ENCODE measurements around the gene MCUB. TPM values are rescaled to one million over a fixed set of nuclear protein-coding genes. Genes with fewer than 3 reads are reported as not detected.

The MCUB gene
- total and polyA plus RNA-seq, 9 of the 15 experiments (the other 6 are each of a cell fraction or from before 2014, with no cell fraction given), result 1.4 to 21.5 (median 5.4) TPM

DNA sequence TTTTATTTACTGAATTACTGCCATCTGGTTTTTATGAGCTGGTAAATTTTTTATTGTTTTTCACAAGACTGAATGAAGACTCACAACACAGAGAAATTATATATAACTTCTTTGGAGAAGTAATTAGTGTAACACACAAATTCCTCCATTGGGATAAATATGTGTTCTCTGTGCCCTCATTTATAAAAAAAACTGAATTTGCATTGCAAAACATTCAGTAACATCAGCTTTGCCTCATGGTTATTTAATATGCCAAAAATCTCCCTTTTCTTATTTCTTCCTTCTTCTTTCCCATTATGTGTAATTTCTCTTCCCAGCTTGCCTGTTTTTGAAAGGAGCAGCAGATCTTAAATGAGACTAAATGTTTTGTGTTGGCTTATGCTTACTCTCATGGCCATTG, 124.7 kb downstream of the MCUB start:
- no peak for FAIRE-seq
- H3K9me3 ChIP-seq (replicated peaks; ENCODE audit: control insufficient read depth, insufficient read depth, low read depth, low read length), result no peaks in the 10 kb centered on the region
- in situ Hi-C loops (cut with MboI), result no loop called here
- DNase-seq (ENCODE audit: extremely low read depth in 1 of 4, low spot score in 3 of 4), result no peak
- H3K79me2 ChIP-seq (ENCODE audit: control insufficient read depth, insufficient read depth, low read length), result no peaks in the 10 kb centered on the region
- CTCF ChIA-PET (ENCODE audit: low intra/inter-chr PET ratio), result no interaction called here
- no peak overlapping the region for H3K4me3 ChIP-seq
- no peaks in the 10 kb centered on the region for H3K27me3 ChIP-seq (ENCODE audit: control insufficient read depth in 2 of 2, insufficient read depth in 2 of 2, low read length in 2 of 2)
- intact Hi-C loops (cut with micrococcal nuclease), result no loop called here
- POLR2A ChIA-PET, result no interaction called here
- H2AFZ ChIP-seq (ENCODE audit: low read depth, low read length), result no peak overlapping the region
- H3K9ac ChIP-seq (ENCODE audit: insufficient read depth in 1 of 2, low read depth in 2 of 2, low read length in 2 of 2), result no peak overlapping the region
- no peaks in the 10 kb centered on the region for H4K20me1 ChIP-seq (replicated peaks; ENCODE audit: control insufficient read depth, insufficient read depth, low read length)
- no peaks in the 10 kb centered on the region for H3K9me1 ChIP-seq (ENCODE audit: control insufficient read depth, insufficient read depth, low read length)
- ATAC-seq, result no peak
- TF ChIP-seq, protein P1, sequence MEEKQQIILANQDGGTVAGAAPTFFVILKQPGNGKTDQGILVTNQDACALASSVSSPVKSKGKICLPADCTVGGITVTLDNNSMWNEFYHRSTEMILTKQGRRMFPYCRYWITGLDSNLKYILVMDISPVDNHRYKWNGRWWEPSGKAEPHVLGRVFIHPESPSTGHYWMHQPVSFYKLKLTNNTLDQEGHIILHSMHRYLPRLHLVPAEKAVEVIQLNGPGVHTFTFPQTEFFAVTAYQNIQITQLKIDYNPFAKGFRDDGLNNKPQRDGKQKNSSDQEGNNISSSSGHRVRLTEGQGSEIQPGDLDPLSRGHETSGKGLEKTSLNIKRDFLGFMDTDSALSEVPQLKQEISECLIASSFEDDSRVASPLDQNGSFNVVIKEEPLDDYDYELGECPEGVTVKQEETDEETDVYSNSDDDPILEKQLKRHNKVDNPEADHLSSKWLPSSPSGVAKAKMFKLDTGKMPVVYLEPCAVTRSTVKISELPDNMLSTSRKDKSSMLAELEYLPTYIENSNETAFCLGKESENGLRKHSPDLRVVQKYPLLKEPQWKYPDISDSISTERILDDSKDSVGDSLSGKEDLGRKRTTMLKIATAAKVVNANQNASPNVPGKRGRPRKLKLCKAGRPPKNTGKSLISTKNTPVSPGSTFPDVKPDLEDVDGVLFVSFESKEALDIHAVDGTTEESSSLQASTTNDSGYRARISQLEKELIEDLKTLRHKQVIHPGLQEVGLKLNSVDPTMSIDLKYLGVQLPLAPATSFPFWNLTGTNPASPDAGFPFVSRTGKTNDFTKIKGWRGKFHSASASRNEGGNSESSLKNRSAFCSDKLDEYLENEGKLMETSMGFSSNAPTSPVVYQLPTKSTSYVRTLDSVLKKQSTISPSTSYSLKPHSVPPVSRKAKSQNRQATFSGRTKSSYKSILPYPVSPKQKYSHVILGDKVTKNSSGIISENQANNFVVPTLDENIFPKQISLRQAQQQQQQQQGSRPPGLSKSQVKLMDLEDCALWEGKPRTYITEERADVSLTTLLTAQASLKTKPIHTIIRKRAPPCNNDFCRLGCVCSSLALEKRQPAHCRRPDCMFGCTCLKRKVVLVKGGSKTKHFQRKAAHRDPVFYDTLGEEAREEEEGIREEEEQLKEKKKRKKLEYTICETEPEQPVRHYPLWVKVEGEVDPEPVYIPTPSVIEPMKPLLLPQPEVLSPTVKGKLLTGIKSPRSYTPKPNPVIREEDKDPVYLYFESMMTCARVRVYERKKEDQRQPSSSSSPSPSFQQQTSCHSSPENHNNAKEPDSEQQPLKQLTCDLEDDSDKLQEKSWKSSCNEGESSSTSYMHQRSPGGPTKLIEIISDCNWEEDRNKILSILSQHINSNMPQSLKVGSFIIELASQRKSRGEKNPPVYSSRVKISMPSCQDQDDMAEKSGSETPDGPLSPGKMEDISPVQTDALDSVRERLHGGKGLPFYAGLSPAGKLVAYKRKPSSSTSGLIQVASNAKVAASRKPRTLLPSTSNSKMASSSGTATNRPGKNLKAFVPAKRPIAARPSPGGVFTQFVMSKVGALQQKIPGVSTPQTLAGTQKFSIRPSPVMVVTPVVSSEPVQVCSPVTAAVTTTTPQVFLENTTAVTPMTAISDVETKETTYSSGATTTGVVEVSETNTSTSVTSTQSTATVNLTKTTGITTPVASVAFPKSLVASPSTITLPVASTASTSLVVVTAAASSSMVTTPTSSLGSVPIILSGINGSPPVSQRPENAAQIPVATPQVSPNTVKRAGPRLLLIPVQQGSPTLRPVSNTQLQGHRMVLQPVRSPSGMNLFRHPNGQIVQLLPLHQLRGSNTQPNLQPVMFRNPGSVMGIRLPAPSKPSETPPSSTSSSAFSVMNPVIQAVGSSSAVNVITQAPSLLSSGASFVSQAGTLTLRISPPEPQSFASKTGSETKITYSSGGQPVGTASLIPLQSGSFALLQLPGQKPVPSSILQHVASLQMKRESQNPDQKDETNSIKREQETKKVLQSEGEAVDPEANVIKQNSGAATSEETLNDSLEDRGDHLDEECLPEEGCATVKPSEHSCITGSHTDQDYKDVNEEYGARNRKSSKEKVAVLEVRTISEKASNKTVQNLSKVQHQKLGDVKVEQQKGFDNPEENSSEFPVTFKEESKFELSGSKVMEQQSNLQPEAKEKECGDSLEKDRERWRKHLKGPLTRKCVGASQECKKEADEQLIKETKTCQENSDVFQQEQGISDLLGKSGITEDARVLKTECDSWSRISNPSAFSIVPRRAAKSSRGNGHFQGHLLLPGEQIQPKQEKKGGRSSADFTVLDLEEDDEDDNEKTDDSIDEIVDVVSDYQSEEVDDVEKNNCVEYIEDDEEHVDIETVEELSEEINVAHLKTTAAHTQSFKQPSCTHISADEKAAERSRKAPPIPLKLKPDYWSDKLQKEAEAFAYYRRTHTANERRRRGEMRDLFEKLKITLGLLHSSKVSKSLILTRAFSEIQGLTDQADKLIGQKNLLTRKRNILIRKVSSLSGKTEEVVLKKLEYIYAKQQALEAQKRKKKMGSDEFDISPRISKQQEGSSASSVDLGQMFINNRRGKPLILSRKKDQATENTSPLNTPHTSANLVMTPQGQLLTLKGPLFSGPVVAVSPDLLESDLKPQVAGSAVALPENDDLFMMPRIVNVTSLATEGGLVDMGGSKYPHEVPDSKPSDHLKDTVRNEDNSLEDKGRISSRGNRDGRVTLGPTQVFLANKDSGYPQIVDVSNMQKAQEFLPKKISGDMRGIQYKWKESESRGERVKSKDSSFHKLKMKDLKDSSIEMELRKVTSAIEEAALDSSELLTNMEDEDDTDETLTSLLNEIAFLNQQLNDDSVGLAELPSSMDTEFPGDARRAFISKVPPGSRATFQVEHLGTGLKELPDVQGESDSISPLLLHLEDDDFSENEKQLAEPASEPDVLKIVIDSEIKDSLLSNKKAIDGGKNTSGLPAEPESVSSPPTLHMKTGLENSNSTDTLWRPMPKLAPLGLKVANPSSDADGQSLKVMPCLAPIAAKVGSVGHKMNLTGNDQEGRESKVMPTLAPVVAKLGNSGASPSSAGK (IDR thresholded peaks at IDR 0.05), result no peak
- TF ChIP-seq, protein P2, sequence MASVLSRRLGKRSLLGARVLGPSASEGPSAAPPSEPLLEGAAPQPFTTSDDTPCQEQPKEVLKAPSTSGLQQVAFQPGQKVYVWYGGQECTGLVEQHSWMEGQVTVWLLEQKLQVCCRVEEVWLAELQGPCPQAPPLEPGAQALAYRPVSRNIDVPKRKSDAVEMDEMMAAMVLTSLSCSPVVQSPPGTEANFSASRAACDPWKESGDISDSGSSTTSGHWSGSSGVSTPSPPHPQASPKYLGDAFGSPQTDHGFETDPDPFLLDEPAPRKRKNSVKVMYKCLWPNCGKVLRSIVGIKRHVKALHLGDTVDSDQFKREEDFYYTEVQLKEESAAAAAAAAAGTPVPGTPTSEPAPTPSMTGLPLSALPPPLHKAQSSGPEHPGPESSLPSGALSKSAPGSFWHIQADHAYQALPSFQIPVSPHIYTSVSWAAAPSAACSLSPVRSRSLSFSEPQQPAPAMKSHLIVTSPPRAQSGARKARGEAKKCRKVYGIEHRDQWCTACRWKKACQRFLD (CRISPR knock-in tag; IDR thresholded peaks at IDR 0.05), result no peak
- TF ChIP-seq MEF2D (tag; conservative IDR thresholded peaks at IDR 0.05; ENCODE audit: low read depth), result no peak
- H3K4me1 ChIP-seq (replicated peaks in 1 of 2; ENCODE audit: control insufficient read depth in 2 of 2, insufficient read depth in 2 of 2, low read length in 2 of 2), result no peaks in the 10 kb centered on the region
- no peak overlapping the region for H3K4me2 ChIP-seq (ENCODE audit: insufficient read depth, low read length)
- BruUV-seq (replicated peaks), result no TSS peak
- H3K27ac ChIP-seq (ENCODE audit: extremely low read depth, low read depth, low read length), result no peak overlapping the region
- peaks cover 3% of the 10 kb centered on the region; the same call in 1 of the 3 replicates for H3K36me3 ChIP-seq (ENCODE audit: control insufficient read depth, insufficient read depth, low read length)
